Neural cell (in vitro differentiated cells): ENCODE measurements around the gene SLF2. TPM values are rescaled to one million over a fixed set of nuclear protein-coding genes. Genes with fewer than 3 reads are reported as not detected.

Experiments used
- H2AFZ ChIP-seq: fragments of 200-600, 300-800 bp; sonication (generic), shearing (Covaris generic); 2 replicates; pipeline ENCODE4 v1.6.0; 2014; ENCODE audit warnings: low read depth, mild to moderate bottlenecking, antibody characterized with exemption, low read length, moderate library complexity
- H3F3A ChIP-seq: fragments of 200-600 bp; shearing (Covaris generic); 2 replicates; pipeline ENCODE4 v1.6.1; 2016; ENCODE audit warnings: mild to moderate bottlenecking, moderate library complexity, mixed read lengths, antibody characterized with exemption, low read length; ENCODE audit not compliant: insufficient read depth, poor library complexity, severe bottlenecking
- H3K27ac ChIP-seq: fragments of 200-600, 300-800 bp; sonication (generic), shearing (Covaris generic); 2 replicates; pipeline ENCODE4 v1.5.1; 2014; ENCODE audit warnings: mild to moderate bottlenecking, low read length, moderate library complexity
- H3K27me3 ChIP-seq: fragments of 300-800, 200-600 bp; sonication (generic), shearing (Covaris generic); 2 replicates; pipeline ENCODE4 v1.6.0; 2014; ENCODE audit warnings: mild to moderate bottlenecking, low read depth, low read length, moderate library complexity; ENCODE audit not compliant: insufficient read depth
- H3K36me3 ChIP-seq: fragments of 300-800, 200-600 bp; sonication (generic), shearing (Covaris generic); 2 replicates; pipeline ENCODE4 v1.5.1; 2014; ENCODE audit warnings: mild to moderate bottlenecking, antibody characterized with exemption, low read length, moderate library complexity; ENCODE audit not compliant: insufficient read depth
- H3K4me2 ChIP-seq: fragments of 300-800, 200-600 bp; sonication (generic), shearing (Covaris generic); 2 replicates; pipeline ENCODE4 v1.6.0; 2014; ENCODE audit warnings: mild to moderate bottlenecking, low read length
- H3K4me3 ChIP-seq: fragments of 300-800, 200-600 bp; sonication (generic), shearing (Covaris generic); 2 replicates; pipeline ENCODE4 v1.5.1; 2014; ENCODE audit warnings: mild to moderate bottlenecking, low read length, moderate library complexity
- H3K79me2 ChIP-seq: fragments of 200-600 bp; shearing (Covaris generic); replicated peaks from 2 replicates; pipeline ENCODE4 v1.6.0; 2014; ENCODE audit warnings: mild to moderate bottlenecking, low read length, moderate library complexity; ENCODE audit not compliant: insufficient read depth
- H3K9ac ChIP-seq: fragments of 300-800, 200-600 bp; sonication (generic), shearing (Covaris generic); 2 replicates; pipeline ENCODE4 v1.6.1; 2016; ENCODE audit warnings: mild to moderate bottlenecking, low read length, mixed read lengths
- H3K9me2 ChIP-seq: fragments of 200-600 bp; shearing (Covaris generic); 2 replicates; pipeline ENCODE4 v1.6.1; 2016; ENCODE audit warnings: mild to moderate bottlenecking, low read length, mixed read lengths; ENCODE audit not compliant: insufficient read depth
- H3K9me3 ChIP-seq: fragments of 200-600, 300-800 bp; sonication (generic), shearing (Covaris generic); 2 replicates; pipeline ENCODE4 v1.6.1; 2016; ENCODE audit warnings: mild to moderate bottlenecking, mixed run types, low read length, moderate library complexity, mixed read lengths
- H4K20me1 ChIP-seq: fragments of 200-600 bp; shearing (Covaris generic); 2 replicates; pipeline ENCODE4 v1.6.1; 2016; ENCODE audit warnings: mild to moderate bottlenecking, mixed run types; ENCODE audit not compliant: insufficient read depth
- CTCF ChIP-seq: fragments of 450-650 bp; IDR thresholded peaks from 2 replicates; pipeline ENCODE4 v1.5.1; 2014; ENCODE audit warnings: antibody characterized with exemption, mild to moderate bottlenecking, moderate library complexity; ENCODE audit not compliant: poor library complexity, severe bottlenecking
- EP300 ChIP-seq: fragments of 450-650 bp; conservative IDR thresholded peaks from 2 replicates; pipeline ENCODE4 v1.6.1; 2014; ENCODE audit warnings: antibody characterized with exemption, mild to moderate bottlenecking, moderate library complexity; ENCODE audit not compliant: poor library complexity, severe bottlenecking
- EZH2 ChIP-seq: fragments of 200-600, 300-800 bp; shearing (Covaris generic), sonication (generic); IDR thresholded peaks from 2 replicates; pipeline ENCODE4 v1.6.1; 2014; ENCODE audit warnings: antibody characterized with exemption, low read length, borderline replicate concordance, mild to moderate bottlenecking; ENCODE audit not compliant: insufficient read depth, poor library complexity, severe bottlenecking
- MXI1 ChIP-seq: fragments of 450-650 bp; conservative IDR thresholded peaks from 2 replicates; pipeline ENCODE4 v1.6.1; 2014; ENCODE audit warnings: antibody characterized with exemption, mild to moderate bottlenecking; ENCODE audit not compliant: poor library complexity, severe bottlenecking
- POLR2AphosphoS5 ChIP-seq: IDR thresholded peaks from 2 replicates; pipeline ENCODE4 v1.6.1; 2012
- RAD21 ChIP-seq: fragments of 450-650 bp; conservative IDR thresholded peaks from 2 replicates; pipeline ENCODE4 v1.6.1; 2014; ENCODE audit warnings: antibody characterized with exemption, mild to moderate bottlenecking, moderate library complexity
- REST ChIP-seq: IDR thresholded peaks from 2 replicates; pipeline ENCODE4 v1.6.1; 2012; ENCODE audit warnings: borderline replicate concordance
- SMC3 ChIP-seq: fragments of 450-650 bp; conservative IDR thresholded peaks from 2 replicates; pipeline ENCODE4 v1.6.1; 2014; ENCODE audit warnings: antibody characterized with exemption, mild to moderate bottlenecking, moderate library complexity; ENCODE audit not compliant: poor library complexity
- TAF1 ChIP-seq: IDR thresholded peaks from 2 replicates; pipeline ENCODE4 v1.6.1; 2012; ENCODE audit warnings: low read depth
- polyA plus RNA-seq: library from polyadenylated mRNA; depleted of rRNA; stranded (reverse); fragments of >200 nt; gene quantifications from 2 replicates; pipeline ENCODE4 v1.2.3, GENCODE V29; 2014

The SLF2 gene
- polyA plus RNA-seq, 1 donor from 2014 or later, result 43.0 TPM

- Histone ChIP-seq H3K36me3 (no peaks in the 10 kb centered on the region), H3K9me2 (no peaks in the 10 kb centered on the region)
- no peak for TF ChIP-seq RAD21
- TF ChIP-seq TAF1, result no peak
- TF ChIP-seq REST, result no peak
- no peak for TF ChIP-seq CTCF
- TF ChIP-seq MXI1, result no peak
Observed at GRCh38 chr10:100981178-100981772, 68.5 kb downstream of the SLF2 start.

GRCh38 chr10:100982916-100983830 lies 70.4 kb downstream of the SLF2 start:
- Histone ChIP-seq H3K9me3 (no peaks in the 10 kb centered on the region), H3K36me3 (no peaks in the 10 kb centered on the region), H4K20me1 (no peaks in the 10 kb centered on the region), H3K9ac (no peak overlapping the region), H3K27me3 (no peaks in the 10 kb centered on the region), H2AFZ (no peak overlapping the region), H3F3A (no peaks in the 10 kb centered on the region), H3K79me2 (peaks cover 12% of the 10 kb centered on the region), H3K4me3 (no peak overlapping the region), H3K4me2 (no peak overlapping the region), H3K9me2 (no peaks in the 10 kb centered on the region), H3K27ac (no peak overlapping the region)
- TF ChIP-seq RAD21 (no peak), TAF1 (no peak), REST (no peak), EZH2 (no peak), CTCF (no peak), POLR2AphosphoS5 (no peak), EP300 (no peak), MXI1 (no peak), SMC3 (no peak)

More at GRCh38 chr10:100981178-100981772, 68.5 kb downstream of the SLF2 start:
- Histone ChIP-seq H3K27me3 (no peaks in the 10 kb centered on the region), H3K4me3 (no peak overlapping the region), H2AFZ (no peak overlapping the region), H3K9me3 (no peaks in the 10 kb centered on the region), H3K9ac (no peak overlapping the region), H3K79me2 (peaks cover 6% of the 10 kb centered on the region), H3K27ac (no peak overlapping the region), H3F3A (no peaks in the 10 kb centered on the region), H4K20me1 (no peaks in the 10 kb centered on the region), H3K4me2 (no peak overlapping the region)
